HG03469 (cell line): ENCODE results near the gene TCN1.
"Not testable (repeated sequence)": the region's sequence is repeated elsewhere in the genome, so short reads cannot be mapped to it uniquely, and the experiment has no call there.

Experiments
- ATAC-seq: cut with Tn5 transposase; IDR thresholded peaks from one replicate; pipeline ENCODE4 v1.9.1; 2021; ENCODE audit warnings: mild to moderate bottlenecking, moderate library complexity, moderate number of reproducible peaks; ENCODE audit not compliant: unreplicated experiment

Gene TCN1

GRCh38 chr11:59857439-59858434, 8.6 kb downstream of the TCN1 start:
- ATAC-seq = no peak

- no peak for ATAC-seq
Measured at GRCh38 chr11:59854871-59855270, 11.4 kb downstream of the TCN1 start.

GRCh38 chr11:59851416-59851815, 14.9 kb downstream of the TCN1 start:
- not testable (repeated sequence) for ATAC-seq

- not testable (repeated sequence) for ATAC-seq
Measured at GRCh38 chr11:59849551-59849950, 16.7 kb downstream of the TCN1 start.

- ATAC-seq = no peak
Measured at GRCh38 chr11:59849129-59849528, 17.2 kb downstream of the TCN1 start.

- ATAC-seq = not testable (repeated sequence)
Measured at GRCh38 chr11:59848439-59848838, 17.8 kb downstream of the TCN1 start.

GRCh38 chr11:59847626-59848025, 18.7 kb downstream of the TCN1 start:
- ATAC-seq = no peak

GRCh38 chr11:59846556-59846955, 19.7 kb downstream of the TCN1 start:
- ATAC-seq = no peak

GRCh38 chr11:59845399-59845798, 20.9 kb downstream of the TCN1 start, which contains the start of gene CBLIF:
CBLIF (minus strand) TSS chr11:59845499; CDS start chr11:59845453, 46 bp downstream.
- ATAC-seq = no peak

GRCh38 chr11:59842316-59842715, 24.0 kb downstream of the TCN1 start:
- ATAC-seq = no peak

GRCh38 chr11:59841514-59841913, 24.8 kb downstream of the TCN1 start:
- ATAC-seq = no peak

- ATAC-seq = no peak
Measured at GRCh38 chr11:59839615-59840014, 26.7 kb downstream of the TCN1 start.

GRCh38 chr11:59833602-59834001, 32.7 kb downstream of the TCN1 start:
- ATAC-seq = no peak

- no peak for ATAC-seq
Measured at GRCh38 chr11:59829358-59829757, 36.9 kb downstream of the TCN1 start.

- peak; percentile 70 for ATAC-seq
Measured at GRCh38 chr11:59822989-59823566, 43.2 kb downstream of the TCN1 start.

- ATAC-seq = no peak
Measured at GRCh38 chr11:59818572-59818971, 47.7 kb downstream of the TCN1 start.

GRCh38 chr11:59816434-59816833, 49.9 kb downstream of the TCN1 start:
- not testable (repeated sequence) for ATAC-seq

- no peak for ATAC-seq
Measured at GRCh38 chr11:59815754-59816153, 50.5 kb downstream of the TCN1 start.

GRCh38 chr11:59814021-59814420, 52.3 kb downstream of the TCN1 start:
- no peak for ATAC-seq

- ATAC-seq = no peak
Measured at GRCh38 chr11:59813364-59813763, 52.9 kb downstream of the TCN1 start.

GRCh38 chr11:59812220-59812619, 54.1 kb downstream of the TCN1 start:
- no peak for ATAC-seq

GRCh38 chr11:59810911-59811259, 55.4 kb downstream of the TCN1 start:
- no peak for ATAC-seq
